ENCODE measurements around the gene PIGO. TPM values are rescaled to one million over a fixed set of nuclear protein-coding genes. Genes with fewer than 3 reads are reported as not detected.

Gene PIGO
- total and polyA plus RNA-seq, 9 of the 15 experiments (the other 6 are each of a cell fraction or from before 2014, with no cell fraction given), result 5.4 to 13.7 (median 9.7) TPM

DNA sequence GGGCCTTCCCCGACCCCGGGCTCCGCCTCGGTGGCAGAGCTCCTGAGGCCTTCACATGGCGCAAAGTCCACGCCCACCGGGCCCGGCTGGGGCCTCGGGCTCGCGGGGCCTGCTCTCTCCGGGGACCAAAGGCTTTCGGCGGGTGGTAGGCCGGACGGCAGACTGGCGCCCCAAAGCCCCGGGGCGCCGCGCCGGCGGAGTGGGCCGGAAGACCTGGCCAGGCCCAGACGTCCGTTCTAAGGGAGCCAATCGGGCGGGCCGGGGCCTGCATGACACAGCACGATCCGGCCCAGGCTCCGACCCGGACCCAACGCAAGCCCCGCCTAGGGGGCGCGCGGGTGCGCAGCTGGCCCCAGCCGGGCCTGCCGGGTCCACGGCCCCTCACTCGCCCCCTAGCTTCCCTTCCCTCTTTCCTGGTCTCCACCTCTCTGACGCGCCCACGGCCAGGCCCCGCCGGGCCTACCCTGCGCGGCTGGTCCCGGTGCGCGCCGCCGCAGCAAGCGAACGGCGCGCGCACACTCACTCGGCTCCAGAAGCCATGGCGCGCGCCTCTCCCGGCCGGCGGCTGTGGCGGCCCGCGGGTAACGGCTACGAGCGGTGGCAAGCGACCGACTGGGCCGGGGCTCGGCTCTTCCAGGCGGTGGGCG lies 24.5 kb downstream of the PIGO start (continued):
- TF ChIP-seq, protein P1, sequence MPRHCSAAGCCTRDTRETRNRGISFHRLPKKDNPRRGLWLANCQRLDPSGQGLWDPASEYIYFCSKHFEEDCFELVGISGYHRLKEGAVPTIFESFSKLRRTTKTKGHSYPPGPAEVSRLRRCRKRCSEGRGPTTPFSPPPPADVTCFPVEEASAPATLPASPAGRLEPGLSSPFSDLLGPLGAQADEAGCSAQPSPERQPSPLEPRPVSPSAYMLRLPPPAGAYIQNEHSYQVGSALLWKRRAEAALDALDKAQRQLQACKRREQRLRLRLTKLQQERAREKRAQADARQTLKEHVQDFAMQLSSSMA (CRISPR knock-in tag; IDR thresholded peaks at IDR 0.05), result no peak
- TF ChIP-seq NRF1 (conservative IDR thresholded peaks at IDR 0.05 in 1 of 2, IDR thresholded peaks at IDR 0.05 in 1 of 2) (peak; percentile 86 to 88), SMARCA5 (IDR thresholded peaks at IDR 0.05) (no peak), MAZ (CRISPR knock-in tag; conservative IDR thresholded peaks at IDR 0.05 in 1 of 2, IDR thresholded peaks at IDR 0.05 in 1 of 2) (peak in 1 of 2 experiments; percentile 31; a peak in 1 of 4 replicates), KAT2B (IDR thresholded peaks at IDR 0.05; ENCODE audit: low read depth, low read length) (no peak), NONO (IDR thresholded peaks at IDR 0.05; ENCODE audit: low read depth in 2 of 2, low read length in 1 of 2) (peak; percentile 49 to 50), ZNF140 (CRISPR knock-in tag; IDR thresholded peaks at IDR 0.05) (0 out of 2 replicates have a peak, but pooled peaks have one; percentile 42), ESRRA (IDR thresholded peaks at IDR 0.05; ENCODE audit: borderline replicate concordance, low read depth) (peak; percentile 15; the same call in 1 of the 2 replicates), PRMT5 (CRISPR knock-in tag; IDR thresholded peaks at IDR 0.05) (0 out of 2 replicates have a peak, but pooled peaks have one; percentile 27), ZSCAN32 (CRISPR knock-in tag; IDR thresholded peaks at IDR 0.05) (no peak)
- TF ChIP-seq, protein P2, sequence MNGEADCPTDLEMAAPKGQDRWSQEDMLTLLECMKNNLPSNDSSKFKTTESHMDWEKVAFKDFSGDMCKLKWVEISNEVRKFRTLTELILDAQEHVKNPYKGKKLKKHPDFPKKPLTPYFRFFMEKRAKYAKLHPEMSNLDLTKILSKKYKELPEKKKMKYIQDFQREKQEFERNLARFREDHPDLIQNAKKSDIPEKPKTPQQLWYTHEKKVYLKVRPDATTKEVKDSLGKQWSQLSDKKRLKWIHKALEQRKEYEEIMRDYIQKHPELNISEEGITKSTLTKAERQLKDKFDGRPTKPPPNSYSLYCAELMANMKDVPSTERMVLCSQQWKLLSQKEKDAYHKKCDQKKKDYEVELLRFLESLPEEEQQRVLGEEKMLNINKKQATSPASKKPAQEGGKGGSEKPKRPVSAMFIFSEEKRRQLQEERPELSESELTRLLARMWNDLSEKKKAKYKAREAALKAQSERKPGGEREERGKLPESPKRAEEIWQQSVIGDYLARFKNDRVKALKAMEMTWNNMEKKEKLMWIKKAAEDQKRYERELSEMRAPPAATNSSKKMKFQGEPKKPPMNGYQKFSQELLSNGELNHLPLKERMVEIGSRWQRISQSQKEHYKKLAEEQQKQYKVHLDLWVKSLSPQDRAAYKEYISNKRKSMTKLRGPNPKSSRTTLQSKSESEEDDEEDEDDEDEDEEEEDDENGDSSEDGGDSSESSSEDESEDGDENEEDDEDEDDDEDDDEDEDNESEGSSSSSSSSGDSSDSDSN (IDR thresholded peaks at IDR 0.05; ENCODE audit: borderline replicate concordance in 1 of 2, low read depth in 2 of 2, low read length in 2 of 2), result peak; percentile 67 to 95; a peak in 3 of 4 replicates
- TF ChIP-seq, protein P3, sequence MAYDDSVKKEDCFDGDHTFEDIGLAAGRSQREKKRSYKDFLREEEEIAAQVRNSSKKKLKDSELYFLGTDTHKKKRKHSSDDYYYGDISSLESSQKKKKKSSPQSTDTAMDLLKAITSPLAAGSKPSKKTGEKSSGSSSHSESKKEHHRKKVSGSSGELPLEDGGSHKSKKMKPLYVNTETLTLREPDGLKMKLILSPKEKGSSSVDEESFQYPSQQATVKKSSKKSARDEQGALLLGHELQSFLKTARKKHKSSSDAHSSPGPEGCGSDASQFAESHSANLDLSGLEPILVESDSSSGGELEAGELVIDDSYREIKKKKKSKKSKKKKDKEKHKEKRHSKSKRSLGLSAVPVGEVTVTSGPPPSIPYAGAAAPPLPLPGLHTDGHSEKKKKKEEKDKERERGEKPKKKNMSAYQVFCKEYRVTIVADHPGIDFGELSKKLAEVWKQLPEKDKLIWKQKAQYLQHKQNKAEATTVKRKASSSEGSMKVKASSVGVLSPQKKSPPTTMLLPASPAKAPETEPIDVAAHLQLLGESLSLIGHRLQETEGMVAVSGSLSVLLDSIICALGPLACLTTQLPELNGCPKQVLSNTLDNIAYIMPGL (CRISPR knock-in tag; IDR thresholded peaks at IDR 0.05), result peak; percentile 34; the same call in 1 of the 2 replicates
- TF ChIP-seq, protein P4, sequence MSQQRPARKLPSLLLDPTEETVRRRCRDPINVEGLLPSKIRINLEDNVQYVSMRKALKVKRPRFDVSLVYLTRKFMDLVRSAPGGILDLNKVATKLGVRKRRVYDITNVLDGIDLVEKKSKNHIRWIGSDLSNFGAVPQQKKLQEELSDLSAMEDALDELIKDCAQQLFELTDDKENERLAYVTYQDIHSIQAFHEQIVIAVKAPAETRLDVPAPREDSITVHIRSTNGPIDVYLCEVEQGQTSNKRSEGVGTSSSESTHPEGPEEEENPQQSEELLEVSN (IDR thresholded peaks at IDR 0.05; ENCODE audit: borderline replicate concordance in 1 of 2, extremely low read depth in 1 of 2, insufficient read depth in 1 of 2, insufficient read length in 1 of 2, low read depth in 1 of 2, low read length in 1 of 2, poor library complexity in 1 of 2, severe bottlenecking in 1 of 2), result peak in 1 of 2 experiments; percentile 10
- TF ChIP-seq, protein P5, sequence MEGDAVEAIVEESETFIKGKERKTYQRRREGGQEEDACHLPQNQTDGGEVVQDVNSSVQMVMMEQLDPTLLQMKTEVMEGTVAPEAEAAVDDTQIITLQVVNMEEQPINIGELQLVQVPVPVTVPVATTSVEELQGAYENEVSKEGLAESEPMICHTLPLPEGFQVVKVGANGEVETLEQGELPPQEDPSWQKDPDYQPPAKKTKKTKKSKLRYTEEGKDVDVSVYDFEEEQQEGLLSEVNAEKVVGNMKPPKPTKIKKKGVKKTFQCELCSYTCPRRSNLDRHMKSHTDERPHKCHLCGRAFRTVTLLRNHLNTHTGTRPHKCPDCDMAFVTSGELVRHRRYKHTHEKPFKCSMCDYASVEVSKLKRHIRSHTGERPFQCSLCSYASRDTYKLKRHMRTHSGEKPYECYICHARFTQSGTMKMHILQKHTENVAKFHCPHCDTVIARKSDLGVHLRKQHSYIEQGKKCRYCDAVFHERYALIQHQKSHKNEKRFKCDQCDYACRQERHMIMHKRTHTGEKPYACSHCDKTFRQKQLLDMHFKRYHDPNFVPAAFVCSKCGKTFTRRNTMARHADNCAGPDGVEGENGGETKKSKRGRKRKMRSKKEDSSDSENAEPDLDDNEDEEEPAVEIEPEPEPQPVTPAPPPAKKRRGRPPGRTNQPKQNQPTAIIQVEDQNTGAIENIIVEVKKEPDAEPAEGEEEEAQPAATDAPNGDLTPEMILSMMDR (IDR thresholded peaks at IDR 0.05 in 2 of 3, conservative IDR thresholded peaks at IDR 0.05 in 1 of 3; ENCODE audit: insufficient read depth in 2 of 3, low read depth in 1 of 3, low read length in 3 of 3), result peak; percentile 51 to 77 (median 56)

Measured in K562 (cell line).